NCI-H748 (cell line): ENCODE results near the gene MRTFA.
"Not testable (repeated sequence)": the region's sequence is repeated elsewhere in the genome, so short reads cannot be mapped to it uniquely, and the experiment has no call there.

ENCODE experiments used
- DNase-seq: peaks from one replicate; lab custom pipeline; 2025; ENCODE audit not compliant: unreplicated experiment; lab: John Stamatoyannopoulos, UW

Gene MRTFA

DNA sequence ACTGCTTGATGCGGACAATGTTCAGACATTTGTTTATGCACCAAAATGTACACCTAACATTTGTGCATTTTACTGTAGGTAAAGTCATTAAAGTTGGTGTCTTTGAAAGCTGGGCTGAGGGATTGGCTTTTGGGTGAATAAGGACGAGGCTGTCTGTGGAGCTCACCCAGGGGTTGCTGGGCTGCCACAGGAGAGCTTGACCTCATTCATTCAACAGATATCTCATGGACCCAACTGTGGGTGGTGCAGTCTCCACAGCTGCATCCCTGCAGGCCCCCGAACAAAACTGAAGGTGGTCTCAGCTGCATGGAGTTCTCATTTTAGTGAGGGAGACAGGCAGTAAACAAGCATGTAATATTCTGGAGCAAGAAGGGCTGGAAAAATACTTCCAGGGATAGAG, 233.4 kb downstream of the MRTFA start:
- no peak for DNase-seq

DNA sequence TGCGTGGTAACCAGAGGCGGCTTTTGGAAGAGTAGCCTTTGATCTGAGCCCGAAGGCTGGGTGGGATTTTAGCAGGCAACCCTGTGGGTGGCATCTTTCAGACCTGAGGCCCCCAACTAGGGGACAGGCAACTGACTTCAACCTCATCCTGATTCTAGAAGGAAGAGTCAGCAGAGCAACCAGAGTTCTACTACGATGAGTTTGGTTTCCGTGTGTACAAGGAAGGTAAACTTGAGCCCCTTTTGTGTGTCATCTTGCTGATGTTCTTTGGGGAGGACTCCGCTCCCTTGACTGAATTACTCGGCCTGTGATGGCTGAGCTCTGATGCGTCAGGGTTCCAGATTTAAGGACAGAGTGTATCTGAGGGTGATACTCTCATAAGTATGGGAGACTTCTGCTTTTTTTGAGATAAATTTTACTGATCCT, 234.5 kb downstream of the MRTFA start:
- DNase-seq: no peak

DNA sequence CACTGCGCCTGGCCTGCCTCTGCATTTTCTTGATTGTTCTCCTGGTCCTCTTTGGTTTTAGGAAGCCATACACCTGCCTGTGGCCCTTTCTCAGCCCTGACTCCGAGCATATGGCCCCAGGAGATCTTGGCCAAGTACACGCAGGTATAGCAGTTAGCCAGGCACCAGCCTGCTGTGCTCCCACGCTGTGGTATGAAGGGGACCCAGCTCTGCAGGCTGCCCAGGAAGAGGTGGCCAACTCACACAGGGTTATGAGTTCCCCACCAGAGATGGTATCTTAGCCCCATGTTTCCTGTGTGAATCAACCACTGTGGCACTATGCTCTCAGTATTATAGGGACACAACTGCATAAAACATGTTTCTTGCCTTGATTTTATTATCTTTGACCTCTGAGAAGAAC, 235.0 kb downstream of the MRTFA start:
- DNase-seq: no peak

GRCh38 chr22:40400159-40400558, 236.4 kb downstream of the MRTFA start:
- no peak for DNase-seq

- no peak for DNase-seq
Measured at GRCh38 chr22:40399621-40400020, 236.9 kb downstream of the MRTFA start.

DNA sequence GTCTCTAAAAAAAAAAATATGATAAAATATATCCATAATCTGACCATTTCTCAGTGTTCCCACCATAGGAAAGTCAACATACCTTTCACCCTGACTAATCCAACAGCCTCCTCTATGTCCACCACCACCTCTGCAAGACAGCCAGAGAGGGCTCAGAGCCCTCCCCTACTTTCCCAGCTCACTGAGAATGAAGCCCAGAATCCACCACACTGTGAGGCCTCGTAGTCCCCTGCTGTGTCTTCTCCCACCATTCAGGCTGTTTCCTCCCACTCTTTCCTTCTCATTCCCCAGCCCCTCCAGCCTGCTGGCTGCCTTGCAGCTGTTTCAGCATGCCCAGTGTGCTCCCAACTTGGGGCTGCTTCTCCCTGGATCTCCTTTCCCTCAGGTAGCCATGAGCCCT, 239.1 kb downstream of the MRTFA start:
- no peak for DNase-seq

GRCh38 chr22:40396882-40397281, 239.6 kb downstream of the MRTFA start:
- DNase-seq: peak; percentile 96

DNA sequence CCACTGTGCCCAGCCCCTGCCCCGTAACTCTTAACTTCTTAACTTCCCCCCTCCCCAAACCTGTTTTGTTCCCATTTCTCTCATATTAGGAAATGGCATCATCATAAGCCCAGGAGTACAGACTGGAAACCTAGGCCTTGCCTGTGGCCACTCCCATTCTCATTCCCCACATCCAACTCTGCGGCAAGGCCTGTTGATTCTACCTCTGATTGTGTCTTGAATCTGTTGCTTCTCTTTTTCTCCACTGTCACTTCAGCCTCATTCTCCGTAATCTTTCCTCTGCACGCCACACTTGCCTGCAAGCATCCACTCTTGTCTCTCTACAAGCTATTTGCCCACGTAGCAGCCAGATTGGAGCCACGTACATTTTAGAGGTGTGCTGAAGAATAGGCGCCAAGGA, 240.9 kb downstream of the MRTFA start:
- no peak for DNase-seq

GRCh38 chr22:40394607-40395006, 241.9 kb downstream of the MRTFA start:
- DNase-seq: no peak

- DNase-seq: no peak
Measured at GRCh38 chr22:40392618-40393017, 243.9 kb downstream of the MRTFA start.

DNA sequence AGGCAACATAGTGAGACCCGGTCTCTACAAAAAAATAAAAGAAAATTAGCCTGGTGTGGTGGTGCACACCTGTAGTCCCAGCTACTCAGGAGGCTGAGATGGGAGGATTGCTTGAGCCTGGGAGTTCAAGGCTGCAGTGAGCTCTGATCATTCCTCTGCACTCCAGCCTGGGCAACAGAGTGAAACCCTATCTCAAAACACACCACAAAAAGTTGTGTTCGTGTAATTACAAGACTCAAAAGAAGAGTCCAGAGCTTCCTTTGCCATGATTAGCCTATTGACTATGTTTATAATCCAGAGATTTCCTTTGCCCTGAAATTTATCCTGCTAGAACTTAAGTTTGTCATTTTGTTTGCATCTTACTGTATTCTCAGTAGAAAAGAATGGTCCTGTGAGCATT, 245.1 kb downstream of the MRTFA start:
- DNase-seq: no peak

DNA sequence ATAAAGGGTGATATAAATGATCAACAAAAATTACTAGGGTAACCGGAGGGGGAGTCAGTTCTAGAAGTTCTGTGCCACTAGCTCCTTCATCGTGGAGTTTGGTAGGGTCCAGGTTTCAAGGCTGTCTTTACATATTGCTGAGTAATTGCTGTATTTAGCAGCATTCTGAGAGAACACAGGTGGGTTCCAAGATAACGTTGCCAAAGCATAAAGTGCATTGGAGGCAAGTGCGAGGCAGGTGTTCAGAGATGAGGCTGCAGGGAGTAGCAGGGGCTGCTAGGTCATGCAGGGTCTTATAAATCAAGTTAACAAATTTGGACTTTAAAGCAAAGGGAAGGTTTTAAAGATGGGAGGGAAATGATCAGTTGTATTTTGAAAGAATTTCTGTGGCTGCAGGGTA, 248.3 kb downstream of the MRTFA start:
- no peak for DNase-seq

- no peak for DNase-seq
Measured at GRCh38 chr22:40387746-40388145, 248.8 kb downstream of the MRTFA start.

DNA sequence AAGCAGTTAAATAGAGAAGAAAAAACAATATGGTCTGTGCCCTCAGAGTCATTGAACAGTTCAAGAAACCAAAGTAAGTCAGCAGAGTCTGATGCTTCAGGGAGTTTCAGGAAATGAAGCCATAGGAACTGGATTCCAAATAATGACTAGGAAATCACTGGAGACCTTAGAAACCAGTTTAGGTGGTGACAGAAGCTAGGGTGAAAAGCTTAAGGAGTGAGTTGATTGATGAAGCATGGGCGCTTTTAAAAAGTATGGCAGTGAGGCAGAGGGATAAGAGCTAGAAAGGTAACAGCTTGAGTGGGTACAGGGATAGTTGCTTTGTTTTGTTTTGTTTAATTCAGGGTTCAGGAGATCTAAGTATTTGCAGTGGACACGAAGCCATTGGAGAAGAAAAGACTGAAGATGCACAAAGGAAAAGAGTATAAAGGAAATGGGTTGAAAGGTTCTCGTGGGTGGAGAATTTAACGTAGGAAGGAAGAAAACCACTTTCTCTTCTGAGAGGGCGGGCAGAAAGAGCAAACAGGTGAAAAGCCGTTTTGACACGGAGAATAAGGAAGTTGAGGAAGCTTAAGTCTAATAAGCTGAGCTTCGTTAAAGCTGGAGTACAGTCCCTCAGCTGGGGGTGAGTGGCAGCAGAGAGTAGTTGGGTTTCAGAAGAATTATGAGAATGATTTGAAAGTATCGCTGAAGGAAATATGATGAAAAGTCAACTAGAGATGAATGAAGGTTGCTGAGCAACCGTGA, 251.3 kb downstream of the MRTFA start:
- no peak for DNase-seq

DNA sequence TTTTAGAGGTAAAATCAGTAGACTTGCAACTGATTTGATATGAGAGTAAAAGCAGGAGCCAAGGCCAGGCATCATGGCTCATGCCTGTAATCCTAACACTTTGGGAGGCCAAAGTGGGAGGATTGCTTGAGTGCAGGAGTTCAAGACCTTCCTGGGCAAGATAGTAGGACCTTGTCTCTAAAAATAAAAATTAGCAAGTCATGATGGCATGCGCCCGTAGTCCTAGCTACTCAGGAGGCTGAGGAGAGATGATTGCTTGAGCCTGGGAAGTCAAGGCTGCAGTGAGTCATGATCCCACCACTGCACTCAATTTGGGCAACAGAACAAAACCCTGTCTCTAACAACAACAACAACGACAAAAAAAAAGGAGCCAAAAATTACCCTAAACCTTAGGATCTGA, 252.6 kb downstream of the MRTFA start:
- DNase-seq: no peak

DNA sequence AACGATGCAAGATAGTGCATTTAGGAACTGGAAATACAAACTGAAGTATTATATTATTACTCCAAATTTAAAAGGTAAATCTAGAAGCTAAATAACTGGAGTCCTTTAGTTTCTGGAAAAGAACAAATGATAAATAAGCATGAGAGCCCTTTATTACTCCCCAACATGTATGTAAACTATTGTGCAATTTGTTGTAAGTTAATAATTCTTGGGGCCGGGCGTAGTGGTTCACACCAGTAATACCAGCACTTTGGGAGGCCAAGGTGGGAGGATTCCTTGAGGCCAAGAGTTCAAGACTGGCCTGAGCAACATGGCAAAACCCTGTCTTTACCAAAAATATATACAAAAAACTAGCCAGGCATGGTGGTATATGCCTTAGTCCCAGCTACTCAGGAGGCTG, 255.1 kb downstream of the MRTFA start:
- no peak for DNase-seq

DNA sequence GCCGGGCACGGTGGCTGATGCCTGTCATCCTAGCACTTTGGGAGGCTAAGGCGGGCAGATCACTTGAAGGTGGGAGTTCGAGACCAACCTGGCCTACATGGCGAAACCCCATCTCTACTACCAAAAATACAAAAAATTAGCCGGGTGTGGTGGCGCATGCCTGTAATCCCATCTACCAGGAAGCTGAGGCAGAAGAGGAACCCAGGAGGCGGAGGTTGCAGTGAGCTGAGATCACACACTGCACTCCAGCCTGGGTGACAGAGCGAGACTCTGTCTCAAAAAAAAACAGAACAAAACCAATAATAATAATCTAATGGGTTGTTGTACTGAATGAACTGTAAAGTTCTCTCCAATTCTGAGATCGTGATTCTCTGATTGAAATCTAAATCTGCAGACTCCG, 258.1 kb downstream of the MRTFA start:
- DNase-seq: not testable (repeated sequence)

GRCh38 chr22:40377931-40378330, 258.6 kb downstream of the MRTFA start:
- no peak for DNase-seq

DNA sequence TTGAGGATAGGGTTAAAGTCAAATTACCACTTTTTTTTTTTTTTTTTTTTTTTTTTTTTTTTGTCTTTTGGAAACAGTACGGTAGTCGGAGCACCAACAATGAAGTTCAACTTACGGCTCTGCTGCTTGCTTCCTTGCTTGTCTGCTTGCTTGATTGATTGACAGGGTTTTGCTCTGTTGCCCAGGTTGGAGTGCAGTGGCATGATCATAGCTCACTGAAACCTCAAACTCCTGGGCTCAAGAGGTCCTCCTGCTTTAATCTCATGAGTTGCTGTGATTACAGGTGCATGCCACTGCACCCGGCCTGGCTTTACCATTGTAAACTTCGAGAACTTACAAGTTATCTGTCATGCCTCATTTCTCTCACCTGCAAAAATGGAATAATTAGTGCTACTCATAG, 260.4 kb downstream of the MRTFA start:
- no peak for DNase-seq

- no peak for DNase-seq
Measured at GRCh38 chr22:40374567-40374966, 262.0 kb downstream of the MRTFA start.

DNA sequence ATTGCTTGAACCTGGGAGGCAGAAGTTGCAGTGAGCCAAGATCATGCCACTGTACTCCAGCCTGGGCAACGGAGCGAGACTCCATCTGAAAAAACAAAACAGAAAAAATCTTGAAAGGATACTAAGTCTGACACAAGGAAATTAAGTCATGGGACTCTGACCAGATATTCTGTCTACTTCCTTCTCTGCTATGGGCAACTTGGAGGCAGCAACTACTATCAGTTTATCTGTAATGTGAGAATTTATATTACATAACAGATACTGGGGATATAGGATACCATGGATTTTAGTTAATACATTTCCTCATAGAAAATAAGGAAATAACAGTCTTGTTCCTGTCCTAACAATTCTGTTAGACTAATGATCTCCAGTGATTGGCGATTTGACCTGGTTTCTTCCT, 267.7 kb downstream of the MRTFA start:
- no peak for DNase-seq

DNA sequence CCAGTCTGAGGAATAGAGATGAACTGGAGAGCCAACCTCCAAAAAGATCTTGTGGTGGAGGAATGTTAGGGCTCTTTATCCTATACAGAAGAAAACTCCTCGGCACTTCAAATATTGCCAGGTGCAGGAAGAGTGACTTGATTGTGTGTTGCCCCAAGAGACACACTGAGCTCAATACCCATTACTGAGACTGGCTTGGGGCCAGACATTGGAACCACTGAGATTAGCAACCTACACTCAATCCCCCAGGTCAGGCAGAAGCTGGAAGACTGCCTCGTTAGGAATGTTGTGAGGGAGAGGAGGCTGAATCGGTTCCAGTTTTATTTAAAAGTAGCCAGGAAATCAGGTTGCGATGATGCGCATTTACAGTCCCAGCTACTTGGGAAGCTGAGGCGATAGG, 268.5 kb downstream of the MRTFA start:
- DNase-seq: no peak

DNA sequence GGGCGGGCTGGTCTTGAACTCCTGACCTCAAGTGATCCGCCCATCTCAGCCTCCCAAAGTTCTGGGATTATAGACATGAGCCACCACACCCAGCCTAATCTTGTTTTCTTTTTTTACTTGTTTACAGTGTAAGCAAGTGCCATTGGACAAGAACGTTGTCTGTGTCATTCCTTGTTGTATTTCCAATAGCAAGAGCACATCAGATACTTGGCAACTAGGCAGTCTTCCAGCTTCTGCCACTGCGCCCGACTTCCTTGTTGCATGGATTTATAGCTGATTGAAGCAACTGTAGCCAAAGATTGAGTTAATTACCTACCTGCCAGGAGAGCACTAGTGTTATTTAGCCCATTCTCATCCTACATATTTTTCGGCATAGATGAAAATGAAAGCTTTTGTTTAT, 269.2 kb downstream of the MRTFA start:
- no peak for DNase-seq
